Mesenteric fat pad (tissue), 1 donor: ENCODE data around the gene UBE2Q2. TPM values are rescaled to one million over a fixed set of nuclear protein-coding genes. Genes with fewer than 3 reads are reported as not detected.
"Not testable (repeated sequence)": the region's sequence is repeated elsewhere in the genome, so short reads cannot be mapped to it uniquely, and the experiment has no call there.

ENCODE experiments used
- DNase-seq: peaks from one replicate; pipeline ENCODE4 v3.0.0-alpha.2; 2020; ENCODE audit warnings: low spot score
- long read RNA-seq: library from polyadenylated mRNA; unstranded; transcript quantifications from one replicate; pipeline ENCODE4 v2.0.0, GENCODE V29; 2020
- total RNA-seq: library from RNA; stranded (reverse); fragmentation: NEBNext Ultra II Directional; extraction: Animal tissue kit (Norgen Biotek cat#: 25700); gene quantifications from one replicate; pipeline ENCODE4 v1.2.1, GENCODE V29; 2021
- donor health status: DM: yes; HTN: yes; CAD: no.

The UBE2Q2 gene
- total RNA-seq: 34.4 TPM
- long read RNA-seq, transcript UBE2Q2-201 (13 exons, 3,130 nt): major isoform, 8 of 21 reads
- long read RNA-seq, partial matches to known transcripts: 2 of 21 reads
- long read RNA-seq, other reads (novel, unspliced or antisense): 7 of 21 reads

DNA sequence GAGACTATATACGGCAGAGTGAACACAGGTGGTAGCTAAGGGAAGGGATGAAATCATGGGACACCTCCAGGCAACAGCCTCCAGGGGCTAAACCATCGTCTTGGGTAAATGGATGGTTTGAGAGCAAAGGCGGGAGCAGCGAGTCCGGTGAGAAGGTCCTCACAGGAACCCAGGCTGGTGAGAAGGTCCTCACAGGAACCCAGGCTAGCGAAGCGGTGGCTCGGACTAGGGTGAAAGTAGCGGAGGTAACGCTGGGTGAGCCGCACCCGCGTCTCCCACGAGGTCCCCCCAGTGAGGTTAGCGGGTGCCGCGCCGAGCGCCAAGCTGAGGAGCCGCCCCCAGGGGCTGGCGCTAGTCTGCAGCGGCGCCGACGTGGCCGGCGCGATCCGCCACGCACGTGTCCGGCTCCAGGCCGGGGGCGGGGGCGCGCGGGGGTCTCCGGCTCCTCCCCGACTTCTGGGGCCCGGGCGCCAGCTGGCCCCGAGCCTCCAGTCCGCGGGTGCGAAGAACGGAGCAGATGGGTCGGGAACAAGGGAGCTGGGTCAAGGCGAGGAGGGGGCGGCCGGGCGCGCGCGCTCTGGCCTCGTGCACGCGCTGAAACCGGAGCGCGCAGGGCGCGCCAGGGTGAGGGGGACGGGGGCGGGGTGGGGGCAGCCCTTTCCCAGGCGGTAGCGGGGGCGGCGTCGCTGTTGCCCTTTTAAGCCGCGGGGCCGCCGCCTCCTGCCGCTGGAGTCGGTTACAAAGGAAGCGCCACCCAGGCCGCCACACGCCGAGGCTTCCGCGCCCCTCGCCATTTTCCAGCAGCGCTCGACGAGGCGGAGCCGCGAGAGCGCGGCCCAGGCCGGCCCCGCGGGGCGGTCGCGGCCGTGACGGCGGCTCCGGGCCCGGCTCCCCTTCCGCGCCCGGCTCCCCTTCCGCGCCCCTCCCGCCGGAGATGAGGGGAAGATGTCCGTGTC is at the start of gene UBE2Q2:
UBE2Q2 (plus strand) TSS at position 726 of the 956 bp plus-strand sequence; CDS start at position 946, 220 bp downstream.
- DNase-seq: peak; percentile 91

DNA sequence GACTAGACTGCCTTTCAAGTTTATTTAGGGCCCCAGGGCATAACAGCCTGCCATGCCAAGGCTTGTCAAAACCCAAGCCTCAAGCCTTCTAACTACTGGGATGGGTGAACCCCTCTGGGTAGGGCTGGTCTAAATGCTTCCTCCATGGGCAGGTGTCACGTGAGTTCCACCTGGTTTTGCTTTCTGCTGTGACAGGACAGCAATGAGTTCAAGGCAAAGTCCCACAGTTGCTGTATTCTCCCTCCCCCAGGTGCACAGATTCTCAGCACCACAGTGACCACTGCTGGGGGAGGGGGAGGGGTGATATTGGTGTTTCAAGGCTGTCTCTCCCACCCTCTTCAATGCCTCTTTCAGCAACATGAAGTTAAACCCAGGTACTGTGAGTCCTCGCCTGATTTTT is 46.9 kb upstream of the UBE2Q2 start:
- DNase-seq: no peak

DNA sequence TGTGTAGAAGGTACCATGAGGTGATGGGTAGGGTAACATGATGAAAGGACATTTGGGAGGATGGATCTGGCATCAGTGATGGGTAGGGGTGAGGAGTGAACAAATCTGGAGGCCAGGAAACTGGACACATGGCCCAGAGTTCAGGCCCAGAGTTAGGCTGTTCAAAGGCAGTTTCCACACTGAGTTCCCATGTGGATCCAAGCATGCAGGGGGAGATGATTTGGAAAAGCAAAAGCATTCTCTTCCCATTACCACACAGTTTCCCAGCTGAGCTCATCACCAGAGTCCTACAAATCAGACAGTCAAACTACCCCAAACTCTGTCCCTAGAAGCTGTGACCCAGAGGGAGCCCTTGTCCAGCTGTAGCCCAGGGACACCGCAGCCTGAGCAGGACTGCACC is 46.1 kb upstream of the UBE2Q2 start:
- not testable (repeated sequence) for DNase-seq

DNA sequence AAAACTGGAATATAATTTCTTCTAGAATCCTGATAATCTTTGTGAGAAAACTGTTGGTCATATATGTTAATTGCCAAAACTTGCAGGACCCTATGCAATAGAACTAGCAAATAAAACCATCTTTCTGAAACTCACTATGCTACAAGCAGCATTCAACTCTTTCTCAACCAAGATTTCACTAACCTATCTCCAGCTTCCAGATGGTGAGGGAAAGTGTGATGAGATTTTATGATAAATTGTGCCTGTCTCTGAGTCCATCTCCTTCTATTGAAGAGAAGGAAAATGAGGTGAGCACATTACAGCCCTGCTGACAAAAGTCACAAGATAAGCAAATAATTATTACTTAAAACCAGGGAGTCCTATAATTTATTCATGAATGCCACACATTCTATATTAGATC is 44.1 kb upstream of the UBE2Q2 start:
- no peak for DNase-seq

DNA sequence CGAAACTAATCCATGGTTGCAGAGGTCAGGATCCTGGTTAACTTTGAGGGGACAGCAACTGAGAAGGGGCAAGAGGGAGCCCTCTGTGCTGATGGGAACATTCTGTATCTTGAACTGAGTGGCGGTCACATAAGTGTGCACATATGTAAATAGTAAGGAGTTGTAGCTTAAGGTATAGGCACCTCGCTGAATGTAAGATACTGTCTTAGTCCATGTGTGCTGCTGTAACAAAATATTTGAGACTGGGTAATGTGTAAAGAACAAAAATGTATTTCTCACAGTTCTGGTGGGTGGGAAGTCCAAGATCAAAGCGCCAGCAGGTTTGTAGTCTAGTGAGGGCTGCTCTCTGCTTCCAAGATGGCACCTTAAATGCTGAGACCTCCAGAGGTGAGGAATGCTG is 42.8 kb upstream of the UBE2Q2 start:
- DNase-seq: not testable (repeated sequence)

DNA sequence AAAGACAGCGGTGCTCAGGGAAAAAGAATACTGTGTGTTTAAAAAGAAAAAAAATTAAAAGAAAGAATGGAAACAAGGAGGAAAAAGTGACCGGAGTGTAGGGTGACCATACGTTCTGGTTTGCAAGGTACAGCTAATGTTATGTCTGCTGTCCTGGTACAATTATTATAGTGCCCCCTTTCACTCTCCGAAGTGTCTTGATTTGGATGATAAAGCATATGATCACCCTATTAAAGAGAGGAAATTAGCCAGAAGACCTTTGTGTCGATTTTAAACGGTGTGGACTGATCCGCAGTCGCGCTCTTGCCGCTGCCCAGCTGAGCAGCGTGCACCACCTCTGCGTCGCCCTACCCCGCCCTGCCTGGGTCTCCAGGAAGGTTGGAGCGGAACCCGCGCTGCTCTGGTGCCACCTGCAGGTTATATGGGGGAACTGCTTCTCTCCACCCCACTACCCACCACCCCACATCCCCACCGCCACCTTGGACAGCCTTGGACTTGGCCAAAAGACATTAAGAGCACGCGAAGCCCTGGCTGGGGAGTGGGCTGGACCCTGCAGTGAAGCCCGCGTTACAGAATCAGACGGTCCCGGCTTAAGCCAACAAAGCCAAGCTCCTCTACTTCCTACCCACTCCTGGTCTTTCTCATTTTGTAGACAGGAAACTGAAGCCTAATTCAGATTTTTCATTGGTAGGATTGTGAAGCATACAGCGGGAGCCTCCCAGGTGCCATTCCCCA is 41.2 kb upstream of the UBE2Q2 start:
- peak; percentile 95 for DNase-seq

DNA sequence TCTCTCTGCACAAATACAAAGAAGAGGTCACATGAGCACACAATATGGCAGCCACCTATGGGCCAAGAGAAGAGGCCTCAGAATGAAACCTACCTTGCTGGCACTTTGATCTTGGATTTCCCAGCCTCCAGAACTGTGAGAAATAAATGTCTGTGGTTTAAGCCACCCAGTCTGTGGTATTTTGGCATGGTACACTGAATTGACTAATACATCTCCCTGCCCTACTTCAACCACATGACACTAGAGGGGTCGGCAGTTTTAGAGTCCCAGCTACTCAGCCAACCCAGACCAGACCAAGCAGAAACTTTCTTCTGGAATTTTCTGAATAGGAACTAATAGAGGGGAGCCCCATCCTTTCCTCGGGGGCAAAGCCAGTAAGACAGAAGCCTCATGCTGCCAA is 35.8 kb upstream of the UBE2Q2 start:
- not testable (repeated sequence) for DNase-seq

DNA sequence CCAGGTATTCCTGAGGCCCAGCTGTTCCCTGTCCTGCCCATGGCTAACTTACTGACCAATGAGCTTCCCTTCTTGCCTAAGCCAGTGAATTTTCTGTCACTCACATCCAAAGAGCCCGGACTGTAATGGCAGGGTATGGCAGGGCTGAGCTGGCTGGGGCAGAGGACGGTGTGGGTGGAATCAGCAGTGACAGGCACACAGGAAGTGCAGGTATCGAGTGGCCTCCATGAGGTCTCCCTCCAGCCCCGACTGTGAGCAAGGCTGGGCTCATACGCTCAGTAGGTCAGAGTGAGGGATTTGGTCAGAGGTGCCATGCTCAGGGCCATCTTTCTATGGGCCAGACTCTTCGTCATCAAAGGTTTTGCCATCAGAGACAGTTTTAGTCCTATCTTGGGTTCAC is 35.2 kb upstream of the UBE2Q2 start:
- not testable (repeated sequence) for DNase-seq

DNA sequence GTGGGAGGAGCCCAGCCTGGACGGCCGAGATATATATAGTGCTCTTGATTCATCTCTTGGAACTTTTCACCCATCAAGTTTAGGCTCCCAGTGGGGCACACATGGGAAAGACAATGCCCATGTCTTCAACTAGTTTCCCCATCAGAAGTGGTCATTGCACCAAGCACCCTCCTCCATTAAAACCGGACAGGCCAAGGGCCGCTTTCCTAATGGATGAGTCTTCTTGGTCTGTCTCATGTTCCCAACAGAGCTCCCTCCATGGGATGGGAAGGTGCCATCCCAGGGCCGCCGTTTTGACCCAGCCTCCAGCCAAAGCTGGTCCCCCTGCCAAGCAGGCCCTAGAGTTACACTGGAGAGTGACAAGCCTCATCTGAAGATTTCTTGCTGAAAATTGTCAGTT is 34.7 kb upstream of the UBE2Q2 start:
- no peak for DNase-seq

DNA sequence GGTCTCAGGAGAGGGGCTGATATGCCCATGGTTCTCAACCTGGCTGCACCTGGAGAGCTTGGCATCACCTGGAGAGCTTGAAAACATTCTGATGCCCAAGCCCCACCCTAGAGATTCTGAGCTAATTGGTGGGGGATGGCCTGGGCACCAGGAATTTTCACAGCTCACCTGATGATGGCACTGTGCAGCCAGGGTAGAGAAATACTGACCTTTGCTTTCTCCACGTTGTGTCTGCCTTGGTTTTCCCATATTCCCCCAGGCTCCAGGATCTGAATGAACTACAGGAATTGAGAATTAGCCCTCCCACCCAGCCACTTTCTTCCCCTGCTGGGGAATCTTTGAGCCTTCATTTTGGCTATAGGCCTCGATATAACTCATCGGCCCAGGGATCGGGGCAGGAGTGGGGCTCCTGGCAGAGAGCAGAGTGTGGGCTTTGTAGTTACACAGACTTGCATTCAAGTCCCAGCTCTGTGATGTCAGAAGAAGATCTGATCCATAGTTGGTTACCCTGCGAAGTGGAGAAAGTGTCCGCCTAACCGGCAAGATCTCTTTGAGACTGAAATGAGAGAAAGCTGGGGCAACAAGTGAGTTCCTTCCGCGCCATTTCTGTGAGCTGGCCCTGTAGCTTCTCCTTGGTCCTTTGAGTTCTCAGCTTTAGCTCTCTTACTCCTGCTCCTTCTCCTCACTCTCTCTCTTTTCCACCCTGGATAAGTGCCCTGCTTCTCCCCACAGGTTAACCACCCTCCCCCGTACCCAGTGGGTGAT is 33.1 kb upstream of the UBE2Q2 start:
- DNase-seq: no peak

DNA sequence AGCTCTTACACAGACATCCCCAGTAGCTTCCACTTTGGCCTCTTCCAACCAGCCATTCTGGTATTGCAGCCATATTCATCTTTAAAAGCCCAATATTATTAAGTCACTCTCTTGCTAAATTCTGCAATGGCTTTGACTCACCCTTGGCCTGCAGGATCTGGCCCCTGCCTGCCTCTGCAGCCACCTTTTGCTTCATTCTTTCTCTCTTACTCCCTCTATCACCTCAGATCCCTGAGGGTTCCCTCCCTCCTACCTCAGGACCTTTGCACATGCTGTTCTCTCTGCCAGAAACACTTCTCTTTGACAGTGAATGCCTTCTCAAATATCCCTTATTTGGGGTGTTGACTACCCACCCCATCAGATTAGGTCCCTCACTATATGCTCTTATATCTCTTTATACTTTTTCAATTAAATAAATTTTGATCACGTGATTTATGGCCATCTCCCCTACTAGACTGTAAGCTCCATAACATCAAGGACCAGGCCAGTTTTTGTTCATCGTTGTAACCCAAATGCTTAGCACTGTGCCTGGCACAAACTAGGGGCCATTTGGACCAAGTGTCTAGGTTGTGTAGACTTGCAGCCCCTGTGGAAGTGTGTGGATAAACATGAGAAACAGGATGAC is 32.3 kb upstream of the UBE2Q2 start:
- no peak for DNase-seq

DNA sequence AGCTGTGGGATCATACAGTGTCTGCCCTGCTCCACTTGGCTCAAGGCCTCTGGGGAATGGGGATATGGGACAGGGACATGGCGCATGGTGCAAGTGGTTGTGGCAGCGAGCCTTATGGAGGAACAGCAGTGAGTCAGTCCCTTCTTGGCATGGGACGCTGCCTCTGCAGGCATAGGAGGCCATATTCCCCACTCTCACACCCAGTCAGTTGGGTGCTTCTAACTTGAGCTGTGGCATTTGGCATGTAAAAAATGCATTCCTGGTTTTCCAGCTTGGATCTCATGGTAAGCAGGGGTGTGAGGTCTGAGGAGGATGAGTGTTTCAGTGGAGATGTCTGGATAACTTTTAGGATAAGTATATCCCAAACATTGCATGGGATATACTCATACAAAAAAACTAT is 31.6 kb upstream of the UBE2Q2 start:
- DNase-seq: no peak

DNA sequence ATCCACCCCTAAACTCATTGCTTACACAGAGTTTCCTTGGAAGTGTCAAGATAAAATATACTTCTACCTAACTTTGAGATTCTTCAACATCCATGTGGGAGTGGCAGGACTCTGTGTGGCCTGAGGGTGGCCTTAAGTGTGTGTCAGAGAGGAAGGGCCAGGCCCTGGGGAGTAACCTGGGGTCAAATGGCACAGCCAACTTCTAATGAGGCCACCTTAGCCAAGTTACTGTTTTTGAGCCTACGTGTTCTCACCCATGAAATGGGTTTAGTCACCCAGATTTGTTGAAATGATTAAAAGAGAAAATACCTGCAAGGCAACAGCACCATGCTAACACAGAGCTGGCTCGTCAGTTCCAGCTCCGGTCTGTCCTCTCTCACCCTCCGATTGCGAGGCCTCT is 28.5 kb upstream of the UBE2Q2 start:
- DNase-seq: no peak

DNA sequence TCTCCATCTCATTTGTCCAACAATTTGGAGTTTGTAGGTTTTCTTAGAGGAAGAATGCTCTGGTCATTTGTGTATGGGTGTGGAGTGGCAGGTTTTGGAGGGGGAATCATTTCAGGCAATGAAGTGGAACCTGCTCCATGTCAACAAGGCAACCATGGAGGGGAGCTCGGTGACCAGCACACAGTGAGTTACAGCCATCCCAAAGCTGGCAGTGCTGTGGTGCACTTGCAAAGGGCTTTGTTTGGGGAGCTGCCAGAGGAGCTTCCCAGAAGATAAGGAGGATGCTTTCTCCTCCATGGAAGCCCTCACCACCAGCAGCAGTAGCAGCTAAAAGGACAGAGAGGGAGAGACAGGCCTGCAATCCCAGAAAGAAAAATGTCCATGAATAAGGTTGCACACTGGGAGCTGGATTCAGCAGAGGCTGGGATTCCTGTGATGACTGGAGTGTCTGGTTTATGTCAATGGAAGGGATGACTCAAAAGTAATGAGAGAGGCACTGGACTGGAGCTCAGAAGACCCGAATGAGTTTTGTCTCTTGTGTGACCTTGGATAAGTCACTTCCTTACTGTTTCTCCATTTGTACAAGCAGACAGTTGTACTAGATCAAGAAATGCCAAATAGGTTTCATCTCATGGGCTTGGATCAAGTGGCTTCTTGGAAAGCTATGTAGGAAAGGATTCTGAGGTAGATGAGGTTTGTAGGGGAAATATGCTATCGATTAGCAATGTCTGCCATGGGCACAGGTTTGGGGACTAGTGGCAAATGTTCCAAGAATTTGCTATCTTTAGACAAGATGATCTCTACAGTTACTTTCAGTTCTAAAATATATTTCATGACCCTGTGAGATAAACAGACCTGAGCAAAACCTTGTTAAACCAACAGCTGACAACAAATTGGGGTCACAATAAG is 27.2 kb upstream of the UBE2Q2 start:
- no peak for DNase-seq

DNA sequence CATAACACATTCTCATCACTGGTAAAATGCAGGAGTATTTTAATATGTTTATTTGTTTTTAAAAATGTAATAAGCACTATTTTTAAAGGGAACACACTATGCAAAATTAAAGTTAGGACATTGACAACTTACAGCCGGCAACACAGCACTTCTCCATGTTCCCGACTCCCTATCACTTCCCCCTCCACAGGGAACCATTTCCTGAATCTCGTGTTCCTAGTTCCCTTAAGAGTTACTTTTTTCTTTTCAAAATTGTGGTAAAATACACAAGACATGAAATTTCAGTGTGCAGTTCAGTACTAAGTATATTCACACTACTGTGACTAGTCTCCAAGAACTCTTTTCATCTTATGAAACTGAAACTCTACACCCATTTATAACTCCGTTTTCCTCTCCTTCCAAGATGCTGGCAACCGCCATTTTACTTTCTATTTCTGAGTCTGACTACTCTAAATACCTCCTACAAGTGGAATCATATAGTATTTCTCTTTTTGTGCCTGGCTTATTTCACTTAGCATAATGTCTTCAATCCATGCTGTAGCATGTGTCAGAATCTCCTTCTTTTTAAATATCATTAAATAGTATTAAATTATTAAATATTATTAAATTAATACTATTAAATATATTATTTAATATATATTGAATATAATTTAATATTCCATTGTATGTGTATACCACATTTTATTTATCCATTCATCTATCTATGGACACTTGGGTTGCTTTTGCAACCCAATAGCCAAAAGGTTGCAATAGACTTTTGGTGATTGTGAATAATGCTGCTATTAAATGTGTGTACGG is 25.9 kb upstream of the UBE2Q2 start:
- DNase-seq: no peak

DNA sequence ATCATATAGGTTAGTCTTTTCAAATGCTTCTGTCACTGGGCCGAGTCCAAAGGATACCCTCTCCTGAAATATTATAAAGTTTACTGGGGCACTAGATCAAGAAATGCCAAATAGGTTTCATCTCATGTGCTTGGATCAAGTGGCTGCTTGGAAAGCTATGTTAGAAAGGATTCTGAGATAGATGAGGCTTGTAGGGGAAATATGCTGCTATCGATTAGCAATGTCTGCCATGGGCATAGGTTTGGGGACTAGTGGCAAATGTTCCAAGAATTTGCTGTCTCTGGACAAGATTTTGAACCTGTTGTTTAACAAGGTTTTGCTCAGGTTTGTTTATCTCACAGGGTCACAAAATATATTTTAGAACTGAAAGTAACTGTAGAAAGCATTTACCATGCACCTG is 23.0 kb upstream of the UBE2Q2 start:
- no peak for DNase-seq

DNA sequence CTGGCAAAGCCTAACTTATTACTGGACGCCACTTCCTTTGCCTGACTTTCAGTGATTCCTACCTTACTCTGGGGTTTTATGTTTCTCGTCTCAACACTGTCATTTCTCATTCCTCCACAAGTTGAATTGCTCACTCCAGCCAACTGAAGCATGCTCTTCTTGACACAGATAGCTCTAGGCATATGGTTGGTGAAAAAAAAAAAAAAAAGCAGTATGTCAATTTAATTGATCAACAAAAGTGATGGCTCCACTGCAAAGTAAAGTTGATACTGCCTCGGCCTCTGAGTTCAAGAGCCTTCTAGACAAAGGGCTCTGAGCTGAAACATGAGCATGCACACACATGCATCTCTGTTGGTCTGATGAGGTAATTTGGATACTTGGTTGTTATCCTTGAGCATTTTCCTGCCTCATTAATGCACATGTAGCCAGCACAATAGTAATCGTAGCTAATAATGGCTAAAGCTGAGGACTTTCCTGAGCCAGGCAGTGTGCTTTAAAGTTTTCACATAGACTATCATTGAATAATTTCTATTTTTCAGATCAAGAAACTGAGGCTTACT is 21.4 kb upstream of the UBE2Q2 start:
- no peak for DNase-seq

DNA sequence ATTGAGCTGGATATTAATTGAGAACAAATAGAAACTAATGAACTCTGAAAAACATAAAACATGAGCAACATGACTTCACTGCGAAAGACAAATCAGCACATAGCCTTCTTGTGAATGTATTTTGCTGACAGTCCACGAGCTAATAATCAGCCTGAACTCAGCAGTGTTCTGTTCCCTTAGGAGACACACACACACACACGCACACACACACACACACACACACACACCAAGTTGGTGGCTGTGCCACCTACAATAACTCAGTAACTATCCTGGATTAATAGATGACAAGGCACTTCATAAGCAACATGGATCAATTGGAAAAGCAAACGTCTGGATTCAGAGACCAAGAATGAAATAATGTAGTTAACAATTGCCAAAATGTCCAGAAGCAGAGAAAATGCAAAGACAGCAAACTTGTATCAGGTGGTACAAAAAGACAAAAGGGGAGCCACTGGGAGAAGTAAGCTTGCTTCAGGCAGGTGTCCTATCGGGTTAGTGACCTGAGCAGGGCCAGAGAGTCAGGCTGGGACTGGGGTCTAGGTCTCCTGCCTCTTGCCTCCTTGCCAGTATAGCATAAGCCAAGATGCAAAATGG is 20.5 kb upstream of the UBE2Q2 start:
- DNase-seq: no peak
